Neutrophil (primary cell): ENCODE data around the gene CCDC61.

Experiments used
- H3K27ac ChIP-seq: fragments of 200-600 bp; sonication (generic); 2 replicates; pipeline ENCODE4 v1.5.1; 2016; ENCODE audit warnings: mild to moderate bottlenecking, moderate library complexity
- H3K27me3 ChIP-seq: fragments of 200-600 bp; sonication (generic); 2 replicates; pipeline ENCODE4 v1.6.0; 2016; ENCODE audit warnings: mild to moderate bottlenecking
- H3K36me3 ChIP-seq: fragments of 200-600 bp; sonication (generic); 2 replicates; pipeline ENCODE4 v1.5.1; 2017
- H3K4me1 ChIP-seq, 2 experiments: fragments of 200-600 bp in 1 of 2; sonication (generic) in 1 of 2; 1 replicate in 1 of 2; 2 replicates in 1 of 2; pipeline versions ENCODE4 v1.5.1 to v1.6.1; 2013 to 2016; ENCODE audit warnings: low read depth in 1 of 2, low read length in 1 of 2, mild to moderate bottlenecking in 1 of 2, moderate library complexity in 1 of 2; ENCODE audit not compliant: control insufficient read depth in 1 of 2, insufficient read depth in 1 of 2
- H3K4me3 ChIP-seq, 2 experiments: fragments of 200-600 bp in 1 of 2; sonication (generic) in 1 of 2; 1 replicate in 1 of 2; 2 replicates in 1 of 2; pipeline ENCODE4 v1.5.1; 2013 to 2016; ENCODE audit warnings: low read depth in 1 of 2, low read length in 1 of 2, mild to moderate bottlenecking in 1 of 2, moderate library complexity in 1 of 2
- H3K9me3 ChIP-seq: fragments of 200-600 bp; sonication (generic); 2 replicates; pipeline ENCODE4 v1.5.1; 2016
- CTCF ChIP-seq: fragments of 200-600 bp; sonication (generic); IDR thresholded peaks from 2 replicates; pipeline ENCODE4 v1.5.1; 2016; ENCODE audit warnings: antibody characterized with exemption

The CCDC61 gene

GRCh38 chr19:45990113-45990728 is 5.0 kb upstream of the CCDC61 start:
- Histone ChIP-seq H3K27ac (no peak overlapping the region), H3K4me3 (no peak overlapping the region), H3K9me3 (no peaks in the 10 kb centered on the region), H3K36me3 (no peaks in the 10 kb centered on the region), H3K4me1 (peaks cover 7 to 8% of the 10 kb centered on the region in 2 experiments), H3K27me3 (peaks cover 49% of the 10 kb centered on the region)
- TF ChIP-seq CTCF = no peak

GRCh38 chr19:45994456-45994997 is 740 bp upstream of the CCDC61 start:
- TF ChIP-seq CTCF = no peak
- Histone ChIP-seq H3K9me3 (no peaks in the 10 kb centered on the region), H3K4me1 (peaks cover 16% of the 10 kb centered on the region in 2 experiments), H3K4me3 (peak overlapping the region; percentile 70 to 75), H3K27me3 (peaks cover 28% of the 10 kb centered on the region), H3K36me3 (peaks cover 6% of the 10 kb centered on the region), H3K27ac (peak overlapping the region; percentile 73)

DNA sequence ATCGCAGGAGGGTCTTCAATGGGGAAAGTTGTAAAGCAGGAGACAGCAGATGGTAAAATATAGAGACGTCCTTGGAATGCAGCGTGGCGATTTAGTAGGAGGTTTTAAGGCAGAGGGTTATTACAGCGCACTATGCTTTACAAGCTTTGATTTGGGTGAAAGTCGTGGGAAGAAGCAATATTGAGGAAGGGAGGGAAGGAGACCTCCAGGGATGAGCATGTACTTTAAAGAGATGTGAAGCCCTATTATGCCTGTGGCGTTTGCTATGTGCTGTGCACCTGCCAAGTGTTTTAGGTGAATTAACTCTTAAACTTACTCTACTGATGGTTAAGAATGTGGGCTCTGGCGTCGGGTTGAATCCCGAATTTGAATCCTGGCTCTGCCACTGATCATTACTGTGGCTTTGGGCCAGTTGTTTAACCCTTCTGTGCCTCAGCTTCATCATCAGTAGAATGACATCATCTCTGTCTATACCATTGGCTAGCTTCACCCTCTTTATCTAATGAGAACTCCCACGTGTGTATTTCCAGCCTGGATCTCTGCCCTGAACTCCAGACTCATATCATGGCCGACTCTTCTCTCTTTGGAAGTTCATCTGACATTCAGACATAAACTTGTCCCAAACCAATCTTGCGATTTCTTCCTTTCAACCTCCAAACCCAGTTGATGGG is 583 bp downstream of the CCDC61 start:
- TF ChIP-seq CTCF = no peak
- Histone ChIP-seq H3K4me3 (peak overlapping the region; percentile 70 to 75), H3K9me3 (no peaks in the 10 kb centered on the region), H3K4me1 (peaks cover 19 to 27% of the 10 kb centered on the region in 2 experiments), H3K27me3 (peaks cover 29% of the 10 kb centered on the region), H3K27ac (peak overlapping the region; percentile 73), H3K36me3 (peaks cover 6% of the 10 kb centered on the region)

DNA sequence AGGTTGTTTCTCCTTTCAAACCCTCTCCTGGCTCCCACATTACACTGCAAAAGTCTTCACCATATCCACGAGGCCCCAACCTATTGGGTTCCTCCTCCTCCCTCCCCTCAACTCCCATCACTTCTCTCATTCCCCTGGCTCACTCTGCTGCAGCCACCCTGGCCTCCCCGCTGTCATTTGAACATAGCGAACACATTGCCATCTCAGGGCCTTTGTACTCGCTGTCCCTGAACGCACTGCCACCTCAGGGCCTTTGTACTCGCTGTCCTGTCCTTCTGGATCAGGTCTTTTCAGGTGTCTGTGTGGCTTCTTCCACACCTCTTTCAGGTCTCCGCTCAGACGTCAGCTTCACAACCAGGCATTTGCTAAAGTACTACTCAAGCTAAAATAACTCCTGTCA is 1.7 kb downstream of the CCDC61 start:
- no peaks in the 10 kb centered on the region for H3K9me3 ChIP-seq
- H3K27me3 ChIP-seq = peaks cover 31% of the 10 kb centered on the region
- TF ChIP-seq CTCF = no peak
- peaks cover 6% of the 10 kb centered on the region for H3K36me3 ChIP-seq
- H3K4me1 ChIP-seq = peaks cover 19 to 29% of the 10 kb centered on the region in 2 experiments
- no peak overlapping the region for H3K4me3 ChIP-seq
- H3K27ac ChIP-seq = no peak overlapping the region

DNA sequence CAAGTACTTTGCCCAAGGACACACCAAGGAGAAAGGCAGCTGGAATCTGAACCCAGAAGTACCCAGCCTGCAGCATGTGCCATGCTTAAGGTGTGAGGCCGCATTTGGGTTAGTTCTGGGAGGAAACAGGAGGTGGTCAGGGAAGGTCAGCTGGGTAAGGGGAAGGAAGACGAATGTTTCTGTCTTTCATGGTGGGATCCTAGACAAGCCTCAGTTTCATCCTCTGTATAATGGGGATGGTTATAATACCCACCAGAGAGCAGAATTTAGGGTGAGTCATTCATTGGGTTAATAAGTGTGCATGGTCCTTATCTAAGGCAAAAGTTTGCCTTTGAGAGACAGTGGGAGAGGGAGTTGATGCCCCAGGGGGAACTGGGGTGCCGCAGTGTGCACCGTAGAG is 3.6 kb downstream of the CCDC61 start:
- TF ChIP-seq CTCF = no peak
- H3K4me1 ChIP-seq = peaks cover 19 to 29% of the 10 kb centered on the region in 2 experiments
- peaks cover 10% of the 10 kb centered on the region for H3K36me3 ChIP-seq
- peaks cover 31% of the 10 kb centered on the region for H3K27me3 ChIP-seq
- H3K27ac ChIP-seq = no peak overlapping the region
- H3K4me3 ChIP-seq = no peak overlapping the region
- H3K9me3 ChIP-seq = no peaks in the 10 kb centered on the region
